GM12864 (cell line): ENCODE data around the gene TMEM248.

Experiments
- DNase-seq: peaks from one replicate; pipeline ENCODE4 v3.0.0-alpha.2; 2011; ENCODE audit warnings: low read depth
- H3K4me3 ChIP-seq: 2 replicates; pipeline ENCODE4 v1.5.1; 2011; ENCODE audit warnings: mild to moderate bottlenecking, low read depth, low read length, control low read depth
- CTCF ChIP-seq: IDR thresholded peaks from 2 replicates; pipeline ENCODE4 v1.5.1; 2011; ENCODE audit warnings: low read depth, mild to moderate bottlenecking, moderate library complexity, low read length, control low read depth, inconsistent platforms; ENCODE audit errors: missing control alignments

The TMEM248 gene

GRCh38 chr7:66933469-66933868 lies 12.4 kb downstream of the TMEM248 start:
- no peak for TF ChIP-seq CTCF
- DNase-seq, result no peak
- H3K4me3 ChIP-seq, result no peak overlapping the region

- no peak for DNase-seq
- TF ChIP-seq CTCF, result no peak
- no peak overlapping the region for H3K4me3 ChIP-seq
Measured at GRCh38 chr7:66937940-66938339, 16.9 kb downstream of the TMEM248 start.

- TF ChIP-seq CTCF, result no peak
- H3K4me3 ChIP-seq, result no peak overlapping the region
- DNase-seq, result no peak
Measured at GRCh38 chr7:66939325-66939724, 18.3 kb downstream of the TMEM248 start.

- no peak overlapping the region for H3K4me3 ChIP-seq
- no peak for DNase-seq
- TF ChIP-seq CTCF, result no peak
Measured at GRCh38 chr7:66946545-66946944, 25.5 kb downstream of the TMEM248 start.

DNA sequence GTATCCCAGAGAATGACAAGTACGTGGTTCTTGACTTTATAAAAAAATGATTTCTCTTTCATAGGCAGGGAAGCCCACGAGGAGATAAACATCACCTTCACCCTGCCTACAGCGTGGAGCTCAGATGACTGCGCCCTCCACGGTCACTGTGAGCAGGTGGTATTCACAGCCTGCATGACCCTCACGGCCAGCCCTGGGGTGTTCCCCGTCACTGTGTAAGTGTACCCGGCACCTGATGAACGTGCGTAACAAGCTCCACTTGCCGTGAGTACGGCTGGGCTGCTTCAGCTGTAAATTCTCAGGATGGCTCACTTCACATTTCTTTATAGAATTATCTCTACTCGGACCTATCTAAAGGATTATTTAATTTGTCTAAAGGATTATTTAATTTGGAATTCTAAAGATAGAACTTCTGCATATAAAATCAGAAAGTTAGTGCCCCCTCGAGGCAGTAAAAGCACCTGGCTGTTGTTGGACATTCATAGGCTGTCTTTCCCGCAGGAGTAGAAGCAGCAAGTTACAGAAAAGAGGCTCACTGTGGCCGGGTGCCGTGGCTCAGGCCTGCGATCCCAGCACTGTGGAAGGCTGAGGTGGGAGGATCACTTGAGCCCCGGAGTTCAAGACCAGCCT lies 27.6 kb downstream of the TMEM248 start:
- DNase-seq, result no peak
- no peak overlapping the region for H3K4me3 ChIP-seq
- no peak for TF ChIP-seq CTCF

GRCh38 chr7:66950311-66950710 lies 29.3 kb downstream of the TMEM248 start:
- TF ChIP-seq CTCF, result no peak
- DNase-seq, result no peak
- H3K4me3 ChIP-seq, result no peak overlapping the region

GRCh38 chr7:66950763-66951162 lies 29.7 kb downstream of the TMEM248 start:
- DNase-seq, result no peak
- no peak overlapping the region for H3K4me3 ChIP-seq
- TF ChIP-seq CTCF, result no peak
